Measurements from ENCODE around the gene TCF21.
"Not testable (repeated sequence)": the region's sequence is repeated elsewhere in the genome, so short reads cannot be mapped to it uniquely, and the experiment has no call there.

TCF21 gene

DNA sequence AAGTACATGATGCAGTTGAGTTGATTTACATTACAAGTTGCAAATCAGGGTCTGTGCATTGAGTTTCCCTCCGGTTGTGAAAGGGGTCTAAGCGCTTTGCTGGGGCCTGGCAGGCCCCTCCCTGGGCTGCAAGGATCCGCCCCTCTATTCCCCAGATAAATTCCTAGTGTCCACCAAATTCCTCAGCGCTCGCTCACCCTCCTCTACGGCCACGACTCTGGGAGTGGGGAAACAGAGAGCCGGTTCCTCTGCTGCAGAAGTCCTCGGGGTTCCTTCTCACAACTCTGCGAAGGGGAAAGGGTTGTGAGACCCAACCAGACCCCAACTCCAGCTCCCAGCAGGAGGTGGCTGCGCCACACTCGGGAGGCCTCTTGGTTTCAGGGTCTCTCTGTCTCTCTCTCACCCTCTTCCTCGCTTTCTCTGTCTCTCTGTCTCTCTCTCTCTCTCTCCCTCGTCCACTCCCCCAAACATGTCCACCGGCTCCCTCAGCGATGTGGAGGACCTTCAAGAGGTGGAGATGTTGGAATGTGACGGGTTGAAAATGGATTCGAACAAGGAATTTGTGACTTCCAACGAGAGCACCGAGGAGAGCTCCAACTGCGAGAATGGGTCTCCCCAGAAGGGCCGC, at the start of gene TCF21:
TCF21 (plus strand) TSS at position 185 of the 628 bp plus-strand sequence; CDS start at position 470, 285 bp downstream.
- no peak for DNase-seq (ENCODE audit: low read depth in 3 of 3, low spot score in 1 of 3)

DNA sequence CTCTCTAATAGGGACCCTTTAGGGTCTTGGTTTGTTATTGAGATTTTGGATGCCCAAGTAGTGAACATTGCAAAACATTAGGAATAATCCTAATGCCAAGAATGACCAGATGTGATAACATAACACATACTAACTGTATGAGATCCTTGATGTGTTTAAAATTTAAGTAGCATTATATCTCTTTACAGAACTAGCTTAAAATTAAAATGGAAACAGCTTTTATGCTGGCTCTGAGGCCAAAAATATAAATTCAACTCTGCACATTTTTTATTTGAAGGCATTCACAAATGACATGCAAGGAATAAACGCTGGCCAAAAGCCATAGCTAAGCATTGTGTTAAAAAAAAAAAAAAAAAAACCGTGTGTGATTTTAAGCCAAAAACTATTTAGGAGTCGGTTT, 47.7 kb upstream of the TCF21 start:
- no peak for DNase-seq (ENCODE audit: low read depth in 3 of 3, low spot score in 1 of 3)

DNA sequence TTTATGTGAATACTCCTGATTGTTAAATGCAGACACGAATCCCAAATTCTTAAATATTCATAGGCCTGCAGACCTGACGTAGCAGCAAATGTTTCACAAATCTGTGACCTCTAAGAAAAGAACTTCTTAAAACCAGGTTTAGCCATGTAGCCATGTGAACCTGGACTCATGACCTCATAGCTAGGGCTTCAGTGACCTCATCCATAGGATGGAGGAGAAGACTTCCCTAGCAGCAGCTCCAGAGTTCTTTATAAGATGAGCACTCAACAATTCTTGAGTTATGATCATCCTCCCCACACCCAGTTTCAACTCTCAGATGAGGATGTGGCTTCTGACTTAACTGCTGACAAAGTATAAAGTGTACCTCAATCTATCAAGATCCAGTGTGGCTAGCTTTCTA, 45.8 kb upstream of the TCF21 start:
- no peak for DNase-seq (ENCODE audit: low read depth in 3 of 3, low spot score in 1 of 3)

DNA sequence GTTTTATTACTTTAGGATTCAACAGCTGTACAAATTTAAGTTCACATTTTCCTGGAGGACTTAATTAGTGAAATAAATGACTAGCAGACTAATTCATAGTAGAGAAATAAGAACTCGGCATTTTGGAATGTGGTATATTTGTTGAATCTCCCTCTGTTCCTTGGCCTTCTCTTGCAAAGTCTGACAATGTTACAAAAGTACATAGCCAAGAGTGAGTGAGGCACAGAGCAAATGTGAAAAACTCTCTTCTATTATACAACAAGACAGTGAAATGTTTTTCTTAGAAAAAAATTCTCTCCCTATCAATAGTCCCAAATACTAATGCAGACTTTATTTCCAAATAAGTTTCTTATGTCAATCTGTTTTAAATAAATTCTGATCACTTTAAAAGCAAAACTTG, 44.2 kb upstream of the TCF21 start:
- DNase-seq (ENCODE audit: low read depth in 3 of 3, low spot score in 1 of 3) = no peak

DNA sequence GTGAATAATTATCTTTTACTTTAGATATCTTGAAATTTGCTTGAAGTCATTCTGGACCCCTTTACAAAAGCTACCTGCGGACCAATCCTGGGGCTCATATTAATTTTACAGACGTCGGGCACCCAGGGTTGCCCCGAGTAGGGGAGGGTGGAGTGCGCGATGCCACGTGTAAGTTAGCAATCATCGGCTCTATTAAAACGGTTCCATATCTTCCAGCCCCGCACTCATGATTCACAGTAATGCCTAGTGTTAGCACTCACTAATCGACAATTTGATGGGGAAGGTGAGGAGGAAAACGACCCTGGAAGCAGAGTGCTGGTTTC, 34.9 kb upstream of the TCF21 start:
- DNase-seq (ENCODE audit: low read depth in 3 of 3, low spot score in 1 of 3) = no peak

DNA sequence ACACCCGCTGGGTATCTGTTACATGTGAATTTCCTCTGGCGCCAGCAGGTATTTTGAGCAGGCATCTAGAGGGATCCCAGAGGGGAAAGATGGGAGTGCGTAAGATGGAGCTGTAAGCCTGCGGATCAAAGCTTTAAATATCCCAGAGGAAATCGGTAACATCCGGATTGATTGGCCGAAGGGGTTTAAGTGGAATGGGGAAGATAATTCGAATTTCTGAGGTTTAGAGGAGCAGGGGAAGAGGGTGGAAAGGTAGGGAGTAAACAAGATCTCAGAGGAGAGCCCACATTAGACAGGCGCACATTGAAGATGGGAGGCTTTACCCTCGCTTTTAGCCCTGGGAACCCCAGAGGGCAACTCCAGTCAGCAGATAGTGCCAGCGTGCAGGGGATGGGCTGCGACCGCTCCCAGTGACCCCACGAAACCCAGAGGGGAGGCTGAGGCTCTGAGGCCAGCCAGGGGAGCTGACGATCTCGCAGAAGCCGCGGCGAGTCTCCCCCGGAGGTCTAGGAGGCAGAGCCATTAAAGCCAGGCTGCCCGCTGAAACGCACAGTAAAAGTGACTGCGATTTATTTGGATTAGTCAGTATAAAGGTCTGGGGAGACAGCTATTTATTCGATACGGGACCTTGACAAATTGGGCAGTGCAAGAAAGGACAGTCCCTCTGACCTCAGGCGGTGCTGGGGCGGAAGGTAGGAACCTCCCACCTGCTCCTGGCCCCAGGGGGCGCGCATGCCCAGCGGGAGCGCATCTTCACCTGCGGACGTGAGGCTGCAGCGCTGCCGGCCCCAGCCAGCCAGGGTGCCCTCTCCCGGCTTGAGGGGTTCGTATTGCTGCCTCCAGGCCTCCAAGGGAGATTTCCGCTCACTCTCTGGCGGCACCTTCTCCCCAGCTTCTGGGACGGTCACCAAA, 34.3 kb upstream of the TCF21 start:
- DNase-seq (ENCODE audit: low read depth in 3 of 3, low spot score in 1 of 3) = no peak

DNA sequence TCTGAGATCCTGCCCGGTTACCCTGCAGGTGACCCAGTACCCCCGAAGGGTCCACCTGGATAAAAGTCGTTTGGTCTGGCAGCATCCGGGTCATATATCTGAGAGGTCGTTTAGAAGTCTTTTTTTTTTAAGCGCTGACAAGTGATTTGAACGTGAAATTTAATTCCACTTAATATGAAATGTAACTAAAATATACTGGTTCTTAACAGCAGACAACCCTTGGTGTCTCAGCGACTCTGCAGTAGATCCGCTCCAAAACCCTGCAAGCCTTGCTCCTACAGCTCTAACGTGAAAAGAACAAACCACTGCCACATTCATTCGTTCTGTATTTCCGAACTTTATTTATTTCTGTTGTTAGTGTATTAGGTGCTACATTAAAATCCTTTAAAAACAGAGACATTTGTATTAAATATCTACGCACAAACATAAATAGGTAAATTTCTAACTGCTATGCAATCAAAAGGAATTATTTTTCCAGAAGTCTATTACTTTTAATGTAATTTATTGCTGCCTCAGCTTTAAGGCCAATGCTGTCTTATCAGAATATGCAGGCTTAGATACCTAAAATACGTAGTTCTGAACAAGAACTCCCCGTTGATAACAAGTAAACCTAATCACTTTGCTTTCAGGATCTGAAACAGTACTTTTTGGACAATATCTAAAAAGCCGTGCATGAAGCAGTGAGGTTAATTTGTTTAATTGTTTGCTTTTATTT, 33.5 kb upstream of the TCF21 start:
- DNase-seq (ENCODE audit: low read depth in 3 of 3, low spot score in 1 of 3) = no peak

DNA sequence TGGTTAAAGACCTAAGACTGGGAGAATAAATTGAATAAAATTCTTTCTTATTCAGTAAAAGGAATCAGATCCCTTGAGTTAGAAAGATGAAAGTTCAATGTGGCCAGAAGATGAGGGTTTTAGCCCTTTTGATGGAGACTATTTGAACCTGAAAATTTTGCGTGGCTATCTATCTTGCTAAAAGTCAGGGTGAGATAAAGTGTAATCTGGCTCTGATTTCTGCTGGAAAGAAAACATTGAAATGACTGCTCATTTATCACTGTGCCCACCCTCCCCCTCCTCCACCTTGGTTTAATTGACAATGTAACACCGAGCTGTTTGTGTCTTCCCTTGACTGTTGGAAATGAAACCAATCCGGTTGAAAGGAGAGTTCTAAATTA, 32.9 kb upstream of the TCF21 start:
- DNase-seq (ENCODE audit: low read depth in 3 of 3, low spot score in 1 of 3) = no peak

DNA sequence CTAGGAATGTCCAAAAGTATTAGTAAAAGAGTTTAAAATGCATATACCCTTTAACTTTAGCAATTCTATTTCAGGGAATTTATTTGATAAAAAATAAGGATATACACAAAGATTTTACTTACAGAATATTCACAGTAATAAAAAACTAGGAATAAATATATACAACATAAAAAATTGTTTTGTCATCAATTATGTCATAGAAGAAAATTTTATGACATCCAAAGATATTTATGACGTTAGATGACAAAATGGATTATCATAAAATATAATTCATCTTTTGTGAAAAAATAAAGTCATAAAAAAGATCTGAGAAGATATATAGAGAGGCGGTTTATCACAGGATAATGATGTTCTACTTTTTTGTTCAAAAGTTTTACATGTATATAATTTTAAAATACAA, 32.0 kb upstream of the TCF21 start:
- no peak for DNase-seq (ENCODE audit: low read depth in 3 of 3, low spot score in 1 of 3)

DNA sequence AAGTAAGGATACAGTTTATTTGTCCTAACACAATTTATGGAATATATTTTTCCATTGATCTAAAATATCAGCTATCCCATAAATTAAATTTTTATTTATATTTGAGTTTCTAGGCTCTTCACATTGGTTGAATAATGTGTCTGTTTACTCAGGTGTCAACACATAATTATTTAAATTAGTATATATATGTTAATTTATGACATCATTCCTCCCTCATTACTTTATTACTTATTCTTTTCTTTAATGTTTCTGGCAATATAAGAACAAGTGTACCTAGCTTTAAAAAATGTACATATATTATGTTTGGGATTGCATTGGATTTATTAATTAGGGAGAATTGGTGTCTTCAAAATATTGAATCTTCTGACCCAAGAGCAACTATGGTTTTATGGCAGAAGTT, 31.2 kb upstream of the TCF21 start:
- no peak for DNase-seq (ENCODE audit: low read depth in 3 of 3, low spot score in 1 of 3)

DNA sequence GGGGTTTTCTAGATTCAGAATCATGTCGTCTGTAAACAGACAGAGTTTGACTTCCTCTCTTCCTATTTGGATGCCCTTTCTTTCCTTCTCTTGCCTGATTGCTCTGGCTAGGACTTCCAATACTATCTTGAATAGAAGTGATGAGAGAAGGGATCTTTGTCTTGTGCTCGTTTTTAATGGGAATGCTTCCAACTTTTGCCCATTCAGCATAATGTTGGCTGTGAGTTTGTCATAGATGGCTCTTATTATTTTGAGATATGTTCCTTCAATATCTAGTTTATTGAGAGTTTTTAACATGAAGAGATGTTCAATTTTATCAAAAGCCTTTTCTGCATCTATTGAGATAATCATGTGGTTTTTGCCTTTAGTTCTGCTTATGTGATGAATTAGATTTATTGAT, 27.6 kb upstream of the TCF21 start:
- not testable (repeated sequence) for DNase-seq (ENCODE audit: low read depth in 3 of 3, low spot score in 1 of 3)

DNA sequence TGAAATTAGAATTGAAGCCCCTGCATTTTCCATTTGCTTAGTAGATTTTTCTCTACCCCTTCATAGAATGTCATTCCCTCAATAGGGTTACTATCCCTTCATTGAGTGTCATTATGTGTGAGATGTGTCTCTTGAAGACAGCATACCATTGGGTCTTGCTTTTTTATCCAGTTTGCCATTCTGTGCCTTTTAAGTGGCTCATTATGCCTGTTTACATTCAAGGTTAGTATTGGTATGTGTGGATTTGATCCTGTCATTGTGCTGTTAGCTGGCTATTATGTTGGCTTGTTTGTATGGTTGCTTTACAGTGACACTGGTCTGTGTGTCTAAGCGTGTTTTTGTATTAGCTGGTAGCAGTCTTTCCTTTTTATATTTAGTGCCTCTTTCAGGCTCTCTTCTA, 25.7 kb upstream of the TCF21 start:
- no peak for DNase-seq (ENCODE audit: low read depth in 3 of 3, low spot score in 1 of 3)

DNA sequence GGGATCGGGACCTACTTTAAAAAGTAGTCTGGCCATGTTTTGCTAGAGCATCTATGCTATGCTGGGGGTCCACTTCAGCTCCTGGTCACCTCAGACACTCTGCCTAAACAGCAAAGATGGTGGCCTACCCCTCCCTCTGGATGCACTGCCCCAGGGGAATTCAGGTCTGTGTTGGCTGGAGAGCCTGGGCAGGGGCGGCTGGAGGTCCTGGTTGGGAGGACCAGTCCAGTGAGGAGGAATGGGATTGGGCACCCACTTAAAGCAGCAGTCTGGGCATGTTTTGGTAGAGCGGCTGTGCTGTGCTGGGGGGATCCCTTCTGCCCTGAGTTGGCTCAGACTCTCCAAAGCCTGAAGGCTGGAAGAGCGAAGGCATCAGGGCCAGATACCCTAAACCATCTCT, 23.2 kb upstream of the TCF21 start:
- DNase-seq (ENCODE audit: low read depth in 3 of 3, low spot score in 1 of 3) = no peak

DNA sequence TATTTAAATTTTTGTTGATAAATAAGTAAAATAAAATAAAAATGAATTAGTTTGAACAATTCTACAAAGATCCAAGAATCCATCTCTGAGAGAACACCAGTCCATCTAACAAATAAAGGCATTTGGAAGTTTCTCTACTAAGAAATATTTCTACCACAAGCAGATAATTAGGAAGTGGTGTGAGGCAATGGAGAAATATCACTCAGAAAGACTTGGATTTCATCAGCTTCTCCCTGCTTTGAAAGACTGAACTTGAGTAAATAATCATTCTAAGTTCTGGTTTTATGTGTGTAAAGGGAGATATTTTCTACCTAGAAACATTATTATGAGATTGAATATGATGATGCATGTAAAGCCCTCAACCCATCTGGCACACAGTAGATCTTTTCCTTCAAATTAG, 17.8 kb upstream of the TCF21 start:
- DNase-seq (ENCODE audit: low read depth in 3 of 3, low spot score in 1 of 3) = no peak

DNA sequence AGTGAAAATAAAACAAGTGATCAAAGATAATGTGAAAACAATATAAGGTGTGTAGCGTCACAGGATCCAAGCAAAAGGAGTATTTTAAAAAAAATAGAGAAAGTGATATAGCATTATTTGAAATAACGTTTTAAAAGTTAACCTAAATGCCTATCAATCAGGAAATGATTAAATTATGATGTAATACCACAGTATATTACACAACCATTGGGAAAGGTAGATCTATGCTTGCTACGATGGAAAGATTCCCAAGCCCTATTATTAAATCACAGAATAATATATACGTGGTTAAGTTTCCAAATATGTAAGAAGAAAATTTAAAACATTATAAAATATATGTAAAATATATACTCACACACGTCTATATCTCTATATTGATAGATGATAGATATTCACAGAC, 15.4 kb upstream of the TCF21 start:
- no peak for DNase-seq (ENCODE audit: low read depth in 3 of 3, low spot score in 1 of 3)

DNA sequence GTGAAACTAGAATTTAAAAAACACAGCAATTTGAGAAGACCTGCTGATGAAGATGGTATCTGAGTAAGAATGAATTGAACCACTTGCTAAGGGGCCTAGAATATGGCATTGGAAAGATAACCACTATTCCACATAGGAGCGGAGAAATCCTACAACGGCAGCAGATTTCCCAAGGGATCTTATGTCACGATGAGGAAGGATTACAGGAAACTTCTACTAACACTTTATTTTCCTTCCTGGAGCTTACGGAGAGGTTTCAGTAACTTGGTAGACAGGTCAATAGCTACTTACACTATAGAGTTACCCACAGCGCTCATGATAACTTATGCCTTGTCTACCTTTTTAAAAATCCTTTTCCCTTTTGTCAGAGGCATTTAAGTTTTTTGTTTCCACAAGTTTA, 11.8 kb upstream of the TCF21 start:
- DNase-seq (ENCODE audit: low read depth in 3 of 3, low spot score in 1 of 3) = no peak

DNA sequence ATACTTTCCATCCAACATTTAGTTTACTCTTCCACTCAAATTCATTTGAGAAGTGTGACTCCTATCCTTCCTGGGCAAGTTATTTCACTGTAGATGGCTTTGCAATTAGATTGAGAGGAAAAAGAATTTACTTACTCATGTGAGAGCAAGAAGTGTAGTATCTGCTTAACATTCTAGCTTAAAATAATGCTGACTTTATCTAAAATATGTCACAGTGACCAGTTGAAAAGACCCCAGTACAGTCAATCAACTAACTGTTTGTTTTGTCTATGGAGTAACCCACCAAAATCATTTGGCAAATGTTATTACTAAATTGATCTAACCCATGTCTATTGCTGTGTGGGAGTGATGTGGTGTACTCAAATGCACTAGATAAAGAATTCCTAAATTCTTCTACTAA, 8.9 kb upstream of the TCF21 start:
- DNase-seq (ENCODE audit: low read depth in 3 of 3, low spot score in 1 of 3) = no peak

DNA sequence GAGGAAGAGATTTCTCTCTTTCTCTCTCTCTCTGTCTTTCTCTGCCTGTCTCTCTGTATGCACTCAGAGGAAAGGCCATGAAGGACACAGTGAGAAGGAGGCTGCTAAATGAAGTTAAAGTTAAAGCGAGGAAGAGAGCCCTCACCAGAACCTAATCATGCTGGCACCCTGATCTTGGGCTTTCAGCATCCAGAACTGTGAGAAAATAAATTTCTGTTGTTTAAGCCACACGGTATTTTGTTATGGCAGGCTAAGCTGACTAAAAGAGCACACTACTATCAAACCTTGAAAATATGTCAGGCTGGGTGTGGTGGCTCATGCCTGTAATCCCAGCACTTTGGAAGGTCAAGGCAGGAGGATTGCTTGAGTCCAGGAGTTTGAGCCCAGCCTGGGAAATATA, 8.0 kb upstream of the TCF21 start:
- DNase-seq (ENCODE audit: low read depth in 3 of 3, low spot score in 1 of 3) = no peak

DNA sequence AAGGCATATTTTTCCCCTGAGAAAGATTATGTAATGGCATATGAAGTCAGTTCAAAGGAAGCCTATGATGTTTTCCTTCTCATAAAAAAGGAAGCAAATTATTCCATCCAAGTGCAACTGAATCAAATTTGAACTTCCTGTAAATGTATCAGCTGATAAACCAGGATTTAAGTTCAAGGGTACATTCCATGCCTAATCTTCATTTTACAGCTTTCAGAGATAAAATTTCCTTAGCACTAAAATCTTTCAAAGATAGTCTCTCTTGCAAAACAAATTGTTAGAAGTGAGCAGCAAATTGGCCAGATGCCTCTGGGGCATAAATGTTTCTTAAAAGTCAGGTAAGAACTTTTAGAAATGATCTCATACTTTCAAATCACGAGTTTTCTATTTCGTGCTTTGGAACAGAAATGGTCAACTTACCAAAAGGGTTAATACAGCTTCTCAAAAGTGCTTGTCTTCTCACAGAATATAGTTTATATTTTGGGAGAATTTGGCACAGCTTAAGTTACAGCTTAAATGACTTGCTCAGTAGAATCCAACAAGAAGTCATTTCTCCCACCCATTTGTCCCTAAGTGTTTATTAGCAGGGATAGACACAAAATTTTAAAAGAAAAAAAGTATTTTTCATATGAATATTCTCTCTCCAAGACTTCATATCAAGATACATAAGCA, 2.7 kb upstream of the TCF21 start:
- DNase-seq (ENCODE audit: low read depth in 3 of 3, low spot score in 1 of 3) = no peak

DNA sequence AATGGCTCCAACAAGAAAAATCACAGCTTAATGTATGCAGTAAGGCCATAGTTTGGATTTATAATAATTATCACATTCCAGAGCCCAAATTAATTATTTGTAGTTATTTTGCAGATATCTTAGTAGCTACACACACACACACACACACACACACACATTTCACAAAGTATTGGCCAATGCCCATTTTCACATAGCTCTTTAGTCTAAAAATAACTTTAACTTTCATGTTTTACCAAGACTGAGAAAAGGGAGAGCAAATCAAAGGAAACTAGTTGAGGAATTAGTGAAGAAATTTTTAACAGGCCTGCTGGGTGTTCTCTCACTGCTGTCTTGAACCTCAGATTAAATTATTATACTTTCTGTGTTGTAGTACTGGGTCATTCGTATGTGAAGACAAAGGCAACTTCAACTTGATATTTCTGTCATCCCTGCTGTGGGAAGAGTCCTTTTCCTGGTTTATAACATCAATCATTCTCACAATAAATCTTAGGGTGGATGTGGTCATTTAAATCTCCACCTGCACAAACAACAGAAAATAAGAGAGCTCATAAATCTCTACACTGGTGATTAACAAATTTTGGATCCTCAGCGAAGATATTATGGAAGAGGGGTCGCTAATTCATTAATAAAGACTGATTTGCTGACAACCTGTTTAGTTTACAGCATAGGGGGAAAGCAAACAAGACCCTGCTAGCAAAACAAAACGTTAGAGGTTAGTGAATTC, 1.6 kb upstream of the TCF21 start:
- DNase-seq (ENCODE audit: low read depth in 3 of 3, low spot score in 1 of 3) = no peak

DNA sequence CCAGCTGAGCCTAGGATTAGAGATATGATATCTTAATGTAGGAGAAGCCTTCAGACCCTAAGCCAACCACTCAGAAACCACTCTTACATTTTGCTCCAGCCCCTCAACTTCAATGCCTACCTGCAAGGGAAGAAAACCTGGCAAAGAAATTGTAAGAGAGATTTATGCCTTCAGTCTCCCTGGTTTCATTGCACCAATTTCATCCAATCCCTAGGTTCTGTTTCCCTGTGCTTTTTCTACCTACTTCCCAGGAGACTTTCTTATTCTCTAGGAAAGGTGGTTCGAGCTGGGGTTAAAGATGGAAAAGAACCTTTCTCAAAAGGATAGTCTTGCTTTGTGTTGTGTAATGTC, 1.1 kb upstream of the TCF21 start:
- no peak for DNase-seq (ENCODE audit: low read depth in 3 of 3, low spot score in 1 of 3)

Measured in stimulated activated CD4-positive, alpha-beta T cell treated with anti-CD3 and anti-CD28 coated beads, TNF-alpha, amount 100 ng/mL, for 1 hour (primary cell).